ENCODE data around the gene JPH4. TPM values are rescaled to one million over a fixed set of nuclear protein-coding genes. Genes with fewer than 3 reads are reported as not detected.

JPH4 gene
- total RNA-seq, 1 experiment from 2014 or later = 6.8 TPM

DNA sequence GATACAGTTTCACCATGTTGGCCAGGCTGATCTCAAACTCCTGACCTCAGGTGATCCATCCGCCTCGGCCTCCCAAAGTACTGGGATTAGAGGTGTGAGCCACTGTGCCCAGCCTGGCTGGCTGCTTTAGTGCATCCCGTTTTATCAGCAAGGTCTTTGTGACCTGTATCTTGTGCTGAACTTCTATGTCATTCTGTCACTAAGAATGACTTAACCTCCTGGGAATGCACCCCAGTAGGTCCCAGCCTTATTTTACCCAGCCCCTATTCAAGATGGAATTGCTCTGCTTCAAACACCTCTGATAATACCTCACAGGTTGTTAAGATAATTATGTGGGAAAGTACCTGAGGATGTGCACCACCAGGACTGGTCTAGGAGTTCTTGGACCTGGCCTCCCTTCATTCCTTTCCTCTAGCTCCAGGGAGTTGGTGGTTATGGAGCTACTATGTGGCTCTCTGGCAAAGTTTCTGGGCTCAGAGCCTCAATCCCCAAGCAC lies 26.1 kb upstream of the JPH4 start:
- H3K79me1 ChIP-seq (ENCODE audit: insufficient read depth, low read depth, low read length, poor library complexity, severe bottlenecking) = no peaks in the 10 kb centered on the region
- no peak overlapping the region for H2BK20ac ChIP-seq (ENCODE audit: low read depth, low read length, poor library complexity, severe bottlenecking)
- H4K5ac ChIP-seq (ENCODE audit: insufficient read length, low read depth, low read length) = no peak overlapping the region
- H3K4me1 ChIP-seq (ENCODE audit: insufficient read depth, low read length) = no peaks in the 10 kb centered on the region
- H3K27ac ChIP-seq (ENCODE audit: insufficient read length, low read depth, low read length) = no peak overlapping the region
- H2BK15ac ChIP-seq (ENCODE audit: low read depth, low read length) = no peak overlapping the region
- Mint-ChIP-seq H3K27me3 (ENCODE audit: low read depth) (peaks cover 7% of the 10 kb centered on the region; the same call in 1 of the 2 replicates), H3K4me1 (no peaks in the 10 kb centered on the region), H3K9me3 (peaks cover 4 to 34% of the 10 kb centered on the region in 2 experiments; a peak in 4 of 5 replicates), H3K4me3 (no peak overlapping the region), H3K36me3 (ENCODE audit: insufficient read depth in 1 of 3, low read depth in 3 of 3) (no peaks in the 10 kb centered on the region), H3K27ac (no peak overlapping the region; a peak in 1 of 7 replicates)
- no peak overlapping the region for H3K56ac ChIP-seq (ENCODE audit: insufficient read length, low read depth, low read length)
- no peak overlapping the region for H3K9ac ChIP-seq (ENCODE audit: extremely low read depth, insufficient read length, low read length)
- no peak overlapping the region for H4K91ac ChIP-seq (ENCODE audit: insufficient read length, low read depth, low read length)
- no peak overlapping the region for H3K14ac ChIP-seq (ENCODE audit: insufficient read depth, low read length)
- H2BK12ac ChIP-seq (ENCODE audit: insufficient read length, low read depth, low read length) = no peak overlapping the region
- no peak overlapping the region for H4K8ac ChIP-seq (replicated peaks; ENCODE audit: insufficient read length, low read depth, low read length)
- no peaks in the 10 kb centered on the region for H3K27me3 ChIP-seq (ENCODE audit: insufficient read depth, low read length)
- DNase-seq = no peak
- WGBS (ENCODE audit: extremely low coverage, insufficient read length, low lambda C conversion rate) = no CpG with 5 or more reads among the region's 3 CpGs
- no peaks in the 10 kb centered on the region for H3K9me3 ChIP-seq (ENCODE audit: control insufficient read depth, low read depth, low read length)
- H3K23ac ChIP-seq (ENCODE audit: insufficient read length, low read depth, low read length) = no peak overlapping the region
- no peak overlapping the region for H3K18ac ChIP-seq (ENCODE audit: insufficient read length, low read depth, low read length)
- no peaks in the 10 kb centered on the region for H3K79me2 ChIP-seq (ENCODE audit: insufficient read depth, low read length)
- no peak overlapping the region for H2AFZ ChIP-seq (ENCODE audit: low read length)
- no peaks in the 10 kb centered on the region for H3K23me2 ChIP-seq (ENCODE audit: insufficient read length, low read depth, low read length, poor library complexity, severe bottlenecking)
- no peak overlapping the region for H3K4me2 ChIP-seq (ENCODE audit: insufficient read depth, insufficient read length, low read length)
- no peaks in the 10 kb centered on the region for H4K20me1 ChIP-seq (ENCODE audit: control insufficient read depth, insufficient read depth, insufficient read length)
- TF ChIP-seq, protein P1, sequence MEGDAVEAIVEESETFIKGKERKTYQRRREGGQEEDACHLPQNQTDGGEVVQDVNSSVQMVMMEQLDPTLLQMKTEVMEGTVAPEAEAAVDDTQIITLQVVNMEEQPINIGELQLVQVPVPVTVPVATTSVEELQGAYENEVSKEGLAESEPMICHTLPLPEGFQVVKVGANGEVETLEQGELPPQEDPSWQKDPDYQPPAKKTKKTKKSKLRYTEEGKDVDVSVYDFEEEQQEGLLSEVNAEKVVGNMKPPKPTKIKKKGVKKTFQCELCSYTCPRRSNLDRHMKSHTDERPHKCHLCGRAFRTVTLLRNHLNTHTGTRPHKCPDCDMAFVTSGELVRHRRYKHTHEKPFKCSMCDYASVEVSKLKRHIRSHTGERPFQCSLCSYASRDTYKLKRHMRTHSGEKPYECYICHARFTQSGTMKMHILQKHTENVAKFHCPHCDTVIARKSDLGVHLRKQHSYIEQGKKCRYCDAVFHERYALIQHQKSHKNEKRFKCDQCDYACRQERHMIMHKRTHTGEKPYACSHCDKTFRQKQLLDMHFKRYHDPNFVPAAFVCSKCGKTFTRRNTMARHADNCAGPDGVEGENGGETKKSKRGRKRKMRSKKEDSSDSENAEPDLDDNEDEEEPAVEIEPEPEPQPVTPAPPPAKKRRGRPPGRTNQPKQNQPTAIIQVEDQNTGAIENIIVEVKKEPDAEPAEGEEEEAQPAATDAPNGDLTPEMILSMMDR (conservative IDR thresholded peaks at IDR 0.05) = no peak
- no peak overlapping the region for H3K4ac ChIP-seq (ENCODE audit: low read depth, low read length)
- no peak overlapping the region for H3T11ph ChIP-seq (ENCODE audit: low read length)
- no peak overlapping the region for H2BK5ac ChIP-seq (ENCODE audit: insufficient read length, low read length)
- H2BK120ac ChIP-seq (ENCODE audit: low read depth, low read length, poor library complexity, severe bottlenecking) = no peak overlapping the region
- H2AK5ac ChIP-seq (ENCODE audit: insufficient read length, low read length) = no peak overlapping the region

All from H9 (cell line).